ENCODE data around the gene CTSD.

The CTSD gene

DNA sequence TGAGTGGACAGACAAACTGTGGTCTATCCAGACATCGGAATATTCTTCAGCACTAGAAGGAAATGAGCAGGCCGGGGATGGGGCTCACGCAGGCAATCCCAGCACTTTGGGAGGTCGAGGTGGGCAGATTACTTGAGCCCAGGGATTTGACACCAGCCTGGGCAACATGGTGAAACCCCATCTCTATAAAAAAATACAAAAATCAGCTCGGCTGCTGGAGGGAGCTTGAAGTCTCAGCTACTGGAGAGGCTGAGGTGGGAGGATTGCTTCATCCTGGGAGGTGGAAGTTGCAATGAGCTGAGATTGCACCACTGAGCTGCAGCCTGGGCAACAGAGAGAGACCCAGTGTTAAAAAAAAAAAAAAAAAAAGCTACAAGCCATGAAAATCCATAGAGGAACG is 8.0 kb upstream of the CTSD start:
- no peak overlapping the region for H2AFZ ChIP-seq (ENCODE audit: low read depth, low read length, severe bottlenecking)
- no peak overlapping the region for H3K4me2 ChIP-seq (ENCODE audit: low read depth, low read length, poor library complexity, severe bottlenecking)

DNA sequence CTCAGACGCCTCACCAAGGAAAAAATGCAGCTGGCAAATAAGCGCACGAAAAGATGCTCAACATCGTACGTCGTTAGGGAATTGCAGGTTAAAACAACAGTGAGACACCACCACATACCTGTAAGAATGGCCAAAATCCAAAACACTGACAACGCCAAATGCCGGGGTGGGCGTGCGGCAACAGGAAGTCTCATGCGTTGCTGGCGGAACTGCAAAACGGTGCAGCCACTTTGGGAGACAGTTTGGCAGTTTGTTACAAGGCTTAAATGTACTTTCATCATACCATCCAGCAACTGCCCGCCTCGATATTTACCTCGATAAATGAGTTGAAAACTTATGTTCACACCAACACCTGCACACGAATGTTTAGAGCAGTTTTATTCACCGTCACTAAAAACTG is 7.5 kb upstream of the CTSD start:
- H3K4me2 ChIP-seq (ENCODE audit: low read depth, low read length, poor library complexity, severe bottlenecking): no peak overlapping the region
- no peaks in the 10 kb centered on the region for H3K27me3 ChIP-seq (ENCODE audit: low read length)
- no peak for TF ChIP-seq EZH2phosphoT487 (conservative IDR thresholded peaks at IDR 0.05; ENCODE audit: low read length)
- TF ChIP-seq, protein P1, sequence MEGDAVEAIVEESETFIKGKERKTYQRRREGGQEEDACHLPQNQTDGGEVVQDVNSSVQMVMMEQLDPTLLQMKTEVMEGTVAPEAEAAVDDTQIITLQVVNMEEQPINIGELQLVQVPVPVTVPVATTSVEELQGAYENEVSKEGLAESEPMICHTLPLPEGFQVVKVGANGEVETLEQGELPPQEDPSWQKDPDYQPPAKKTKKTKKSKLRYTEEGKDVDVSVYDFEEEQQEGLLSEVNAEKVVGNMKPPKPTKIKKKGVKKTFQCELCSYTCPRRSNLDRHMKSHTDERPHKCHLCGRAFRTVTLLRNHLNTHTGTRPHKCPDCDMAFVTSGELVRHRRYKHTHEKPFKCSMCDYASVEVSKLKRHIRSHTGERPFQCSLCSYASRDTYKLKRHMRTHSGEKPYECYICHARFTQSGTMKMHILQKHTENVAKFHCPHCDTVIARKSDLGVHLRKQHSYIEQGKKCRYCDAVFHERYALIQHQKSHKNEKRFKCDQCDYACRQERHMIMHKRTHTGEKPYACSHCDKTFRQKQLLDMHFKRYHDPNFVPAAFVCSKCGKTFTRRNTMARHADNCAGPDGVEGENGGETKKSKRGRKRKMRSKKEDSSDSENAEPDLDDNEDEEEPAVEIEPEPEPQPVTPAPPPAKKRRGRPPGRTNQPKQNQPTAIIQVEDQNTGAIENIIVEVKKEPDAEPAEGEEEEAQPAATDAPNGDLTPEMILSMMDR (IDR thresholded peaks at IDR 0.05; ENCODE audit: insufficient read depth, low read length, poor library complexity, severe bottlenecking): no peak
- H3K79me2 ChIP-seq (ENCODE audit: insufficient read depth, low read length): no peaks in the 10 kb centered on the region
- no peaks in the 10 kb centered on the region for H3K9me2 ChIP-seq (replicated peaks; ENCODE audit: insufficient read depth, low read length)
- no peaks in the 10 kb centered on the region for H3K36me3 ChIP-seq (ENCODE audit: low read length)
- H3K4me3 ChIP-seq (ENCODE audit: insufficient read depth, low read length, poor library complexity, severe bottlenecking): no peak overlapping the region
- H3K9me3 ChIP-seq (ENCODE audit: insufficient read depth, low read length): no peaks in the 10 kb centered on the region
- H3K27ac ChIP-seq (ENCODE audit: low read depth, low read length): no peak overlapping the region
- H3F3A ChIP-seq (ENCODE audit: insufficient read depth): no peaks in the 10 kb centered on the region
- no peak overlapping the region for H3K9ac ChIP-seq (ENCODE audit: low read length)
- no peaks in the 10 kb centered on the region for H4K20me1 ChIP-seq (ENCODE audit: low read depth, low read length)
- H2AFZ ChIP-seq (ENCODE audit: low read depth, low read length, severe bottlenecking): no peak overlapping the region

More for the DNA sequence above, 8.0 kb upstream of the CTSD start:
- no peak overlapping the region for H3K4me3 ChIP-seq (ENCODE audit: insufficient read depth, low read length, poor library complexity, severe bottlenecking)
- no peaks in the 10 kb centered on the region for H3K36me3 ChIP-seq (ENCODE audit: low read length)
- TF ChIP-seq EZH2phosphoT487 (conservative IDR thresholded peaks at IDR 0.05; ENCODE audit: low read length): no peak
- TF ChIP-seq, protein P1 (IDR thresholded peaks at IDR 0.05; ENCODE audit: insufficient read depth, low read length, poor library complexity, severe bottlenecking): no peak
- no peaks in the 10 kb centered on the region for H3K27me3 ChIP-seq (ENCODE audit: low read length)
- no peaks in the 10 kb centered on the region for H4K20me1 ChIP-seq (ENCODE audit: low read depth, low read length)
- no peaks in the 10 kb centered on the region for H3F3A ChIP-seq (ENCODE audit: insufficient read depth)
- H3K9ac ChIP-seq (ENCODE audit: low read length): no peak overlapping the region
- no peak overlapping the region for H3K27ac ChIP-seq (ENCODE audit: low read depth, low read length)
- H3K79me2 ChIP-seq (ENCODE audit: insufficient read depth, low read length): no peaks in the 10 kb centered on the region
- H3K9me3 ChIP-seq (ENCODE audit: insufficient read depth, low read length): no peaks in the 10 kb centered on the region
- H3K9me2 ChIP-seq (replicated peaks; ENCODE audit: insufficient read depth, low read length): no peaks in the 10 kb centered on the region

DNA sequence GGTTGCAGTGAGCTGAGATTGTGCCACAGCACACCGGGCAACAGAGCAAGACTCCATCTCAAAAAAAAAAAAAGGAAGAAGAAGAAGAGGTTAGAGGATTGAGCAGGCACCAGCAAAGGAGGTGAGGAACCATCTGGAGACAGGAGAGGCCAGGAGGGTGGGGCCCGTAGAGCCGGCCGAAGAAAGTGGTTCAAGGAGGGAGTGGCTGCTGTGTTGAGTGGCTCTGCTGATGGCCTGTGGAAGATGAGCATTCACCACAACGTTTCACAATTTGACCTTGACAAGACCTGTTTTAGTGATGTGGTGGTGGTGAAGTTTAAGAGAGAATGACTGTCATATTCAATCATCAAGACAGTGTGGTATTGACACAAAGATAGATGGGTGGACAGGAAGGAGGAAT is 6.8 kb upstream of the CTSD start:
- TF ChIP-seq, protein P1 (IDR thresholded peaks at IDR 0.05; ENCODE audit: insufficient read depth, low read length, poor library complexity, severe bottlenecking): no peak
- no peak for TF ChIP-seq EZH2phosphoT487 (conservative IDR thresholded peaks at IDR 0.05; ENCODE audit: low read length)
- Histone ChIP-seq H3K27ac (ENCODE audit: low read depth, low read length) (no peak overlapping the region), H3K9me3 (ENCODE audit: insufficient read depth, low read length) (no peaks in the 10 kb centered on the region), H2AFZ (ENCODE audit: low read depth, low read length, severe bottlenecking) (no peak overlapping the region), H3K36me3 (ENCODE audit: low read length) (no peaks in the 10 kb centered on the region), H3K4me2 (ENCODE audit: low read depth, low read length, poor library complexity, severe bottlenecking) (no peak overlapping the region), H3K9me2 (replicated peaks; ENCODE audit: insufficient read depth, low read length) (no peaks in the 10 kb centered on the region), H3K9ac (ENCODE audit: low read length) (no peak overlapping the region), H4K20me1 (ENCODE audit: low read depth, low read length) (no peaks in the 10 kb centered on the region), H3F3A (ENCODE audit: insufficient read depth) (no peaks in the 10 kb centered on the region), H3K27me3 (ENCODE audit: low read length) (no peaks in the 10 kb centered on the region), H3K4me3 (ENCODE audit: insufficient read depth, low read length, poor library complexity, severe bottlenecking) (no peak overlapping the region), H3K79me2 (ENCODE audit: insufficient read depth, low read length) (no peaks in the 10 kb centered on the region)
